Measurements from ENCODE around the gene TMCO4.

Gene TMCO4

DNA sequence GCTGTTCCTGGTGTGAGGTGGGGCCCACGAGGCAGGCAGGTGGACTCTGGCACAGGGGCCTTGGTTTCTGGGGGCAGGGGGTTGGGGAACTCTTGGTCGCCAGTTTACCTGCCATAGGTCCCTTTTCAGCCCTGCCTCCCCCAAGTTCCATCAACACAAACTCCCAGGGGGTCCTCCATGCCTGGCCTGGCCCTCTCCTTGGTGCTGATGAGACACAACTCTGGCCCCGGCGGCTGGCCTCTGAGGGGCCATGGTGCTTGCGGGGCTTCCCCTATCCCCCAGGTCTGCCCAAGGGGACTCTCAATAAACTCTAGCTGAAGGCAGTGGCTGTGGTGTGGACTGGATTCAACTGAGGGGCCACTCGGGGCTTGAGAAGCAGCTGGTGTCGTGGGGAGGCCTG is 119.1 kb downstream of the TMCO4 start:
- TF ChIP-seq, protein P1, sequence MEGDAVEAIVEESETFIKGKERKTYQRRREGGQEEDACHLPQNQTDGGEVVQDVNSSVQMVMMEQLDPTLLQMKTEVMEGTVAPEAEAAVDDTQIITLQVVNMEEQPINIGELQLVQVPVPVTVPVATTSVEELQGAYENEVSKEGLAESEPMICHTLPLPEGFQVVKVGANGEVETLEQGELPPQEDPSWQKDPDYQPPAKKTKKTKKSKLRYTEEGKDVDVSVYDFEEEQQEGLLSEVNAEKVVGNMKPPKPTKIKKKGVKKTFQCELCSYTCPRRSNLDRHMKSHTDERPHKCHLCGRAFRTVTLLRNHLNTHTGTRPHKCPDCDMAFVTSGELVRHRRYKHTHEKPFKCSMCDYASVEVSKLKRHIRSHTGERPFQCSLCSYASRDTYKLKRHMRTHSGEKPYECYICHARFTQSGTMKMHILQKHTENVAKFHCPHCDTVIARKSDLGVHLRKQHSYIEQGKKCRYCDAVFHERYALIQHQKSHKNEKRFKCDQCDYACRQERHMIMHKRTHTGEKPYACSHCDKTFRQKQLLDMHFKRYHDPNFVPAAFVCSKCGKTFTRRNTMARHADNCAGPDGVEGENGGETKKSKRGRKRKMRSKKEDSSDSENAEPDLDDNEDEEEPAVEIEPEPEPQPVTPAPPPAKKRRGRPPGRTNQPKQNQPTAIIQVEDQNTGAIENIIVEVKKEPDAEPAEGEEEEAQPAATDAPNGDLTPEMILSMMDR (conservative IDR thresholded peaks at IDR 0.05; ENCODE audit: low read depth, low read length): no peak
- H3K4me3 ChIP-seq (ENCODE audit: low read length): no peak overlapping the region
- no peak for DNase-seq (ENCODE audit: low read depth)

DNA sequence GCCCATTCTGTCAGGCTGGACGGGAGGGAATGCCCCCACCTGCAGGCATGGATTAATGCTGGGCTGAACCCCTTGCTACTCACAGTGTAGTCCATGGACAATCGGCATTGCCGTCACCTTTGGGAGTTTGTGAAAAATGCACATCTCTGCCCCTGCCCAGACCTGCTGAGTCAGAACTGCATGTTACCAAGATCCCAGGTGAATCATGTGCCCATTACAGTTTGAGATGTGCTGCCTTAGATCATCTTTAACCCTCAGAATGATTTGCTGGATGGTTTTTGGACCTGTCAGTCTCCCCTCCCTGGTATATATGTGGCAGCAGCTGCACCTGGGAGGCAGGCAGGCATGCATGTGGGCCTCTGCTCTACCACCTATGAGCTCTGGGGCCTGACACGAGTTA is 120.0 kb downstream of the TMCO4 start:
- no peak overlapping the region for H3K4me3 ChIP-seq (ENCODE audit: low read length)
- TF ChIP-seq, protein P1 (conservative IDR thresholded peaks at IDR 0.05; ENCODE audit: low read depth, low read length): no peak
- no peak for DNase-seq (ENCODE audit: low read depth)

DNA sequence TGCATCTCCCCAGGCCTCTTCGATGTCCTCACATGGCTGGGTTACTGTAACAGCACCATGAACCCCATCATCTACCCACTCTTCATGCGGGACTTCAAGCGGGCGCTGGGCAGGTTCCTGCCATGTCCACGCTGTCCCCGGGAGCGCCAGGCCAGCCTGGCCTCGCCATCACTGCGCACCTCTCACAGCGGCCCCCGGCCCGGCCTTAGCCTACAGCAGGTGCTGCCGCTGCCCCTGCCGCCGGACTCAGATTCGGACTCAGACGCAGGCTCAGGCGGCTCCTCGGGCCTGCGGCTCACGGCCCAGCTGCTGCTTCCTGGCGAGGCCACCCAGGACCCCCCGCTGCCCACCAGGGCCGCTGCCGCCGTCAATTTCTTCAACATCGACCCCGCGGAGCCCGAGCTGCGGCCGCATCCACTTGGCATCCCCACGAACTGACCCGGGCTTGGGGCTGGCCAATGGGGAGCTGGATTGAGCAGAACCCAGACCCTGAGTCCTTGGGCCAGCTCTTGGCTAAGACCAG is 120.7 kb downstream of the TMCO4 start:
- H3K4me3 ChIP-seq (ENCODE audit: low read length): no peak overlapping the region
- no peak for DNase-seq (ENCODE audit: low read depth)
- TF ChIP-seq, protein P1 (conservative IDR thresholded peaks at IDR 0.05; ENCODE audit: low read depth, low read length): no peak

DNA sequence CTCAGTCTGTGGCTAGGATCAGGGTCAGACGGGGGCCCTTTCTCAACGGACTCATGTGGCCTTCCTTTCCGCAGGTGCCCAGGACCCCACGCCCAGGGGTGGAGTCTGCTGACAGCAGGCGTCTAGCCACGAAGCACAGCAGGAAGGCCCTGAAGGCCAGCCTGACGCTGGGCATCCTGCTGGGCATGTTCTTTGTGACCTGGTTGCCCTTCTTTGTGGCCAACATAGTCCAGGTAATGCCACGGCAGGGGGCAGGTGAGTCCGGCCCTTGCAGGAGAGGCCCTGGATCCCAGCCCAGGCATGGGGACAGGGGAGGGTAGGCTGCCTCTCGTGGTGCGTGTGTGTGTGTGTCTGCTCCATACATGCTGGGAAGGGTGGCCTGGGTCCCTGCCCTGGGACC is 121.2 kb downstream of the TMCO4 start:
- no peak overlapping the region for H3K4me3 ChIP-seq (ENCODE audit: low read length)
- TF ChIP-seq, protein P1 (conservative IDR thresholded peaks at IDR 0.05; ENCODE audit: low read depth, low read length): no peak
- DNase-seq (ENCODE audit: low read depth): no peak

DNA sequence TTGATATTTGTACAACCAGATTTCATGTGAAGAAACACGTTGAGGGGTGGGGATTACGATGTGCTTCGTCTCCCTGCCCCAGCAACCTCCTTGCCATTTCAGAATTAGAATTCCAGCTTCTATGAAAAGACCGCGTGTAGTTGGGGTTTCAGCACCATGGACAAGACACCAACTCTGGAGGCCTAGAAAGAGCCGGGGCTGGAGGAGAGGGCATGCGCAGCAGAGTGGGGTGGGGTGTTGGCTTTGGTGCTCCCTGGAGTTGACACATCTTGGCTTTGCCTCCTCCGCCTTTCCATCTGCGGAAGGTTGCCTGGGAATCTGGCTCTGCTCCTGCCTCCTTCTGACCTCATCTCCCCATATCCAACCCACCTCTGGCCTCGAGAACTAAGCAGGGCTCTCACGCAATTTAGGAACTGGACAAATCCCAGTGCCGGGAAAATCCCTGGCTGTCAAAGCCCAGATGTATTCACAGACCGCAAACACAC is 123.2 kb downstream of the TMCO4 start:
- TF ChIP-seq, protein P1 (conservative IDR thresholded peaks at IDR 0.05; ENCODE audit: low read depth, low read length): no peak
- H3K4me3 ChIP-seq (ENCODE audit: low read length): no peak overlapping the region
- DNase-seq (ENCODE audit: low read depth): no peak

DNA sequence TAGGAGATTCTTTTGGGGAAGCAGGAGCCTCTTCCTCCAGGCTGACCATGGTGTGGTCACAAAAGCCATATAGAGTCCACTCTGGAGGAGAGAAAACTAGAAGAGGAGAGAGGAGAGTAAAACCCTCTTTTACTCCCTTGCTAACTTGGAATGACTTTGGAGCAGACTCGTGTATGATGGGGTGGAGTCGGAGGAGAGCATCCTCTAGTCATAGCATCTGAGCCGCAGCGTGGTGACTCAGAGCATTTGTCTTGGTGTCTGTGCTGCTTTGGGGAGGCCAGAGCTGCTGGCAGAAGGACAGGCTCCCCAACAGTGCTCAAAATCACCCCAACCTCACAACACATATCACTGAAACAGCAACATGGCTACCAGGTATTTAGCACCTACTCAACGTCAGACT is 123.9 kb downstream of the TMCO4 start:
- TF ChIP-seq, protein P1 (conservative IDR thresholded peaks at IDR 0.05; ENCODE audit: low read depth, low read length): no peak
- H3K4me3 ChIP-seq (ENCODE audit: low read length): no peak overlapping the region
- no peak for DNase-seq (ENCODE audit: low read depth)

DNA sequence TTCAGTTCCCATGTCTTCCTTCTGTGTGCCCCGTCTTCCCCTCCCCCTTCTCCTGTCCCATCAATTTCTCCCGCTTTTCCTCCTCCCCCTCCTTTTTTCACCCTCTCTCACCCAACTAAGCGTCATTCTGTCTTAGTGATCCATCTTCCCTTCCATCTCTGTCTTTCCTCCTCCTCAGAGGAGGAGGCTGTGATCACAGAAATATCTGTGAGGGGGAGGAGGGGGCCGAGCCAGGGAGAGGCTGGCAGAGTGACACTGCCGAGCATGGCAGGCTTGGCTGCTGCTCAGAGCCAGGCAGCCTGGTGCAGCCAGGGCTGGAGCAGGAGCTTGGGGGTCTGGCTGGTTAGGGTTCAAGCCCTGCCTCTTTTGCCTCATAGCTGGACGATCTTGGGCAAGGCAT is 127.5 kb downstream of the TMCO4 start:
- no peak for DNase-seq (ENCODE audit: low read depth)
- TF ChIP-seq, protein P1 (conservative IDR thresholded peaks at IDR 0.05; ENCODE audit: low read depth, low read length): no peak
- no peak overlapping the region for H3K4me3 ChIP-seq (ENCODE audit: low read length)
